Daoy (cell line): Measurements from ENCODE around the gene ZNF274. TPM values are rescaled to one million over a fixed set of nuclear protein-coding genes. Genes with fewer than 3 reads are reported as not detected.
"Not testable (repeated sequence)": the region's sequence is repeated elsewhere in the genome, so short reads cannot be mapped to it uniquely, and the experiment has no call there.

Source experiments
- DNase-seq: peaks from one replicate; pipeline ENCODE4 v3.0.0-alpha.2; 2015; ENCODE audit warnings: low read depth
- total RNA-seq: library from RNA; depleted of rRNA; stranded (reverse); fragments of >200 nt; shearing (Covaris generic); gene quantifications from 2 replicates; pipeline ENCODE4 v1.2.3, GENCODE V29; 2014; rRNA removed

Gene ZNF274
- total RNA-seq: 23.9 and 30.7 TPM in 2 replicates

GRCh38 chr19:58182989-58183816, at the start of gene ZNF274:
TSS of gene ZNF274 (plus strand) at chr19:58183061. CDS start at chr19:58183966, 905 bp downstream.
- peak; percentile 96 for DNase-seq

GRCh38 chr19:58134244-58134643, 48.6 kb upstream of the ZNF274 start:
- no peak for DNase-seq

- no peak for DNase-seq
These were observed 37.0 kb upstream of the ZNF274 start for GRCh38 chr19:58145849-58146248.

GRCh38 chr19:58147475-58147874, 35.4 kb upstream of the ZNF274 start:
- DNase-seq: not testable (repeated sequence)

GRCh38 chr19:58150328-58150921, 32.4 kb upstream of the ZNF274 start, which contains the start of gene ZNF329:
TSS of gene ZNF329 (minus strand) at chr19:58150789. CDS start at chr19:58129503, 21,286 bp downstream.
- DNase-seq: no peak

GRCh38 chr19:58153386-58153785, 29.5 kb upstream of the ZNF274 start:
- DNase-seq: no peak

GRCh38 chr19:58154287-58154678, 28.6 kb upstream of the ZNF274 start:
- DNase-seq: peak; percentile 14

GRCh38 chr19:58154679-58155648, 27.9 kb upstream of the ZNF274 start:
- peak; percentile 96 for DNase-seq

GRCh38 chr19:58157045-58157728, 25.7 kb upstream of the ZNF274 start:
- DNase-seq: no peak

- DNase-seq: no peak
These were observed 16.6 kb upstream of the ZNF274 start for GRCh38 chr19:58166268-58166667.

GRCh38 chr19:58166708-58167280, 16.1 kb upstream of the ZNF274 start:
- no peak for DNase-seq

- DNase-seq: peak; percentile 61
These were observed 12.0 kb upstream of the ZNF274 start for GRCh38 chr19:58170860-58171259.

- peak; percentile 55 for DNase-seq
These were observed 822 bp upstream of the ZNF274 start for GRCh38 chr19:58181902-58182576.

- DNase-seq: no peak
These were observed 278 bp upstream of the ZNF274 start for GRCh38 chr19:58182577-58182988.

GRCh38 chr19:58183817-58184215, 955 bp downstream of the ZNF274 start:
- no peak for DNase-seq

- no peak for DNase-seq
These were observed 14.2 kb downstream of the ZNF274 start for GRCh38 chr19:58196901-58197616.

- DNase-seq: no peak
These were observed 21.1 kb downstream of the ZNF274 start for GRCh38 chr19:58203814-58204475.

GRCh38 chr19:58204566-58204965, 21.7 kb downstream of the ZNF274 start:
- no peak for DNase-seq

- no peak for DNase-seq
These were observed 26.7 kb downstream of the ZNF274 start for GRCh38 chr19:58209577-58209976.
